HG03025 (cell line): Measurements from ENCODE around the gene MLH1.
A peak's percentile ranks its signal among the peaks of the same experiment; 100 is the strongest.

Source experiments
- ATAC-seq: cut with Tn5 transposase; IDR thresholded peaks from one replicate; pipeline ENCODE4 v1.9.1; 2021; ENCODE audit warnings: mild to moderate bottlenecking, moderate library complexity; ENCODE audit not compliant: unreplicated experiment, low FRiP score

MLH1 gene

DNA sequence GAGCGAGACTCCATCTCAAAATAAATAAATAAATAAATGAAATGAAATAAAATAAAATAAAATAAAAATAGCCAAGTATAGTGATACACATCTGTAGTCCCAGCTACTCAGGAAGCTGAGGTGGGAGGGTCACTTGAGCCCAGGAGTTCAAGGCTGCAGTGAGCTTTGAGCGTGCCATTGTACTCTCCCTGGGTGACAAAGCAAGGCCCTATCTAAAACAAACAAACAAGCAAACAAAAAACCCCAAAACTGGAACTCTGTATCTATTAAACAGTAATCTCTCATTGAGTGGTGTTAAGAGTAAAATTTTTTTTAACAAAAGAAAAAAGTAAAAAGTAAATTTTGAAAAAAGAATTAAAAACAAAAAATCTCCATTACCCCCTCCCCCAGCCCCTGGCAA is 21.2 kb upstream of the MLH1 start:
- ATAC-seq: no peak

DNA sequence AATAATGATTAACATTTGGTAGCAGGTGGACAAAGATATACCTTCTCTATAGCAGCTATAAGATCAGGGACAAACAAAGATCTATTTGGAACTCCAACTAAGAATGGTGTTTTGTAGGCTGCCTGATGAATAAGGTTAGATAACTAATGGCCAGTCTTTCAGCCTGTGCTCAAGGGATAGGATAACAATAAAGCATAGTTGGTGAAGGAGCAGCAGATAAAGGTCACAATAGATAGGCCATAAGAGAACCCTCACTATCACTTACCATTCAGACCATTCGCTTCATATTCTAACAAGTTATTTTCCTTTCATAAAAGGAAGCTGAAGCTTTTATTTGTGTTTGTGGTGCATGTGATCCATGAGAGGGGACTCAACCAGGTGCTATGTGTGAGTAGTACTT is 20.2 kb upstream of the MLH1 start:
- ATAC-seq: no peak

DNA sequence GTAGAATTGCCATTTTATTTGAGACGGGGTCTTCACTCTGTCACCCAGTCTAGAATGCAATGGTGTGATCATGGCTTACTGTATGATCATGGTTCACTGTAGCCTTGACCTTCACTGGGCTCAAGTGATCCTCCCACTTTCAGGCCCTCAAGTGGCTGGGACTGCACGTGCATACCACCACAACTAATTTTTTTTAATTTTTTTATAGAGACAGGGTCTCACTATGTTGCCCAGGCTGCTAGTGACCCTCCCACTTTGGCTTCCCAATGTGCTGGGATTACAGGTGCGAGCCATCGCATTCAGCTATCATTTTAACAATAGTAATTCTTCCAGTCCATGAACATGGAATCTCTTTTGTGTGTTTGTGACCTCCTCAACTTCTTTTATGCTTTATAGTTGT is 12.3 kb upstream of the MLH1 start:
- ATAC-seq: no peak

DNA sequence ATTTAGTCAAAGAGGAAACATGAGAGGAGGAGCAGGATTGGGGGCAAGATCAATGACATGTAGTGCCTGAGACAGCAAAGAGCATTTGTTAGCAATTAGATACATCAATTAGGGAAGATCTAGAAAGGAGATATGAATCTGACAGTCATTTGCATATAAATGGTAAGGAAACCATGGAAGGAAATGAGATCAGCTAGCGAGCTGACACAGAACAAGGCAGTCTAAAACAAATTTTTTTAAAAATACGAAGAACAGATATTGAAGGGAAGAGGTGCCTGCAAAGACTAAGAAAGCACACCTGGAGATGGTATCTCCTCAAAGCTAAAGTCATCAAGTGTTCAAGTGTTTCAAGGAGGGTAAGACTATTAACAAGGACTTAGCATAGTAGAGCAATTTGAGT is 5.0 kb upstream of the MLH1 start:
- no peak for ATAC-seq

DNA sequence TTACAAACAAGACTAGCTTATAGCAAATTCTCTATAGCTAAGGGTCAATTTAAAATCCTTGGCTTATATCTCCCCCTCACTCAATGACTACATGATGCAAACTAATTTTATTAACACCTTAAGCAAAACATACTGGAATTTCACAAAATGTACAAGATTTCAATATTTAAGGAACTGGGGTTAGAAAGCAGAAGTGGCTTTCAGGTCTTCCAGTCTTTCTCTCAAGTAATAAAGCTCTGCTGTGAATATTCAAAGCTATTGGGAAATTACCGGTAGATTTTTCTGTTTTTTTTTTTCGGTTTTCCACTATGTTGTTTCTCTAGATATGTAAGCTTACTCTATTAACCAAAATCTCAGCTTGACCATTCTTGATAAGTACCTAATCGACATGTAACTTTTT is 4.3 kb upstream of the MLH1 start:
- no peak for ATAC-seq

DNA sequence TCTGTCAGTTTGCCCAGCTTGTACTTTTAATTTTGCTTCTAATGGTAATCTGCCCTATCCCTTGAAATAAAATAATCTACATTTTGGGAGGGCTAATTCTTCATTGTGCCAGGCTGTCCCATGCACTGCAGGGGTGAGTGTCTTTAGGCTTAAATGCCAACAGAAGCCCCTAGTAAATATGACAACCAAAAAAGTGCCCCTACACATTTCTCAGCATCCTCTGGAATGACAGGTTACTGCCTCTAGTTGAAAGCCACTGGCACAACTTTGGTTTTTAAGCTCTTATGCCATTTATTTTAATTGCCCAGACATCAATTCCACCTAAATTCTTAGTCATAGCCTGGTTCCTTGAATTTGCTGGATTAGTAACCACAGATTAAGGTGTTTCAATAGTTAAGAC is 3.8 kb upstream of the MLH1 start:
- ATAC-seq: no peak

DNA sequence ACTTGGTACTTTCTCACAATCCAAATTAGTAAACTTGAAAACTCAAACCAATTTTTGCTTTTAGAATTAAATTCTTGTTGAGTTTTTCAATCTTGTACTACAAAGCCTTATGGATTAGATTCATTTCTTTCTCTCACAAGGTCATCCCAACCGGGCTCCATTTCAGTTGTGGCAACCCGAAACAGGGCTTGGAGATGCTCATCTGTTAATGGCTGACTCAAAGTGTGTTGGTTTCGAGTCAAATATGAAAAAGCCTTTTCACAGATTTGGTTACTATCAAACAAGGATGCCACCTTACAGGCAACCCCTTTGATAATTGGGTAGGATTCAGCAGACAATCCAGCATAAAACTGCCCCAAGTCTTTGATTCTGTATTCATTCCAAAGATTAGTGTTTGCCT is 2.2 kb upstream of the MLH1 start:
- no peak for ATAC-seq

DNA sequence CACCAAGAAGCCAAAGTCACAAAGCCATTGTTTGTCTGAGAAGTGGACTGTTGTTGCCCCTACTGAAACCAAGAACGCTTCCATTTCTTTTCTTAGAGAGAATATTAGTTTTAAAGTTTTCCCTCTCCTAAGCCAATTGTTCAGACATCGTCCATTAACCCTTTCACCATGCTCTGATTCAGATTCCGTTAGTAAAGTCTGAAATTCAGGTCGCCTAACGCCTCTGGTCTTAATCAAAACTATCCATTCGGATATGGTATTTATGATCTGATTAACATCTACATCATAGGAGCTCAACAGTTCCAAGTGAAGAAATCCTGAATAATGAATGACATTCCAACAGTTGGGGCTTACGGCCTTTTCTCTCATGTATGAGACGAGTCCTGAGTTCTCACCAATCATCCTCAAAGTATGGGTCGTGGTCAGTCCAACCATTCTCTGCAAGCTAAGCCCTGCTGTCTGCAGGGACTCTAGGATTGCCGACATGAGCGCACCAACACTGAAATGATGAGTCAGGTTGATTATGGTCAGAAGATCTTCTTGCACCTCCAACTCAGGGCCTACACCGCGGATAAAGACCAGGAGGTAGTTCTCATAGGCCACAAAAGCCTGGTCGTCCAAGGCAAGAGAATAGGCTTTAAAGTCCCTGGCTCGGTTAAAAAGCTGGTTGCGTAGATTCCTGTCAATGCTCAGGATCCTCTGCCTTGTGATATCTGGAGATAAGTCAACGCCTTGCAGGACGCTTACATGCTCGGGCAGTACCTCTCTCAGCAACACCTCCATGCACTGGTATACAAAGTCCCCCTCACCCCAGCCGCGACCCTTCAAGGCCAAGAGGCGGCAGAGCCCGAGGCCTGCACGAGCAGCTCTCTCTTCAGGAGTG is 1.2 kb upstream of the MLH1 start:
- ATAC-seq: no peak

DNA sequence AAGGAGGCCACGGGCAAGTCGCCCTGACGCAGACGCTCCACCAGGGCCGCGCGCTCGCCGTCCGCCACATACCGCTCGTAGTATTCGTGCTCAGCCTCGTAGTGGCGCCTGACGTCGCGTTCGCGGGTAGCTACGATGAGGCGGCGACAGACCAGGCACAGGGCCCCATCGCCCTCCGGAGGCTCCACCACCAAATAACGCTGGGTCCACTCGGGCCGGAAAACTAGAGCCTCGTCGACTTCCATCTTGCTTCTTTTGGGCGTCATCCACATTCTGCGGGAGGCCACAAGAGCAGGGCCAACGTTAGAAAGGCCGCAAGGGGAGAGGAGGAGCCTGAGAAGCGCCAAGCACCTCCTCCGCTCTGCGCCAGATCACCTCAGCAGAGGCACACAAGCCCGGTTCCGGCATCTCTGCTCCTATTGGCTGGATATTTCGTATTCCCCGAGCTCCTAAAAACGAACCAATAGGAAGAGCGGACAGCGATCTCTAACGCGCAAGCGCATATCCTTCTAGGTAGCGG is 452 bp upstream of the MLH1 start, which contains the start of gene EPM2AIP1:
TSS of gene EPM2AIP1 (minus strand) at position 326 of the 520 bp plus-strand sequence. CDS start at position 272, 54 bp downstream.
- ATAC-seq: peak; percentile 86

DNA sequence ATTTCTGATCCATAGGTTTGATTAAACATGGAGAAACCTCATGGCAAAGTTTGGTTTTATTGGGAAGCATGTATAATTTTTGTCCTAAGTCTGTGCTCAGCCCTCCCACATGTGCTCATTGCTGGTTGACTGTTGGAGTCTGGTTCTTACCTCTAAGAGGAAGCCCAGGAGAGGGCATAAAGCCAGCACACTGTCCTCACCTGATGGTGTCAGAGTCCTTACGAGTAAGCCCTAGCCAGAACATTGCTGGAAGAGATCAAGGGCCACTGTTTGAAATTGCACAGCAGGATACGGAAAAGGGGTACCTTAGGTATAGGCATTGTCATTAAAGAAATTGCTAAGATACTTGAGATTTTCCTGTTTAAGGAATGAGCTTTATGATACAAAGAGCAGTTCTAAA is 21.3 kb downstream of the MLH1 start:
- no peak for ATAC-seq

DNA sequence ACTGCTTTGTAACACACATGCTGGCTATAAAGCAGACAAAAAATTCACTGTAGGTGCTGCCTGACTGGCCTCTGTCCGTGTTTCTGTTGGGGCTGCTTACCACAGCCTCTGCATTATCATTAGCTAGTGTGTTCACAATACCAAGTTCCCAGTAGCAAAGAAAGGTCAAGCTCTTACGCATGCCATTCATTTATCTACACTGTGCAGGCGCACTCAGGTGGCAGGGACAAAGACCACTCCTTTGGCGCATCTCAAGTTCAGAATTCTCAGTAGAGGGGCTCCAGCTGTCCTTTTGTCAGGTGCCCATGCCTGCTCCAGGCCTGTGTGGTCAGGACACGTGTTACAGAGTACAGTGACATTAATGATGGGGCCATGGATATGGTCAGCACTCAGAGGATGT is 22.3 kb downstream of the MLH1 start:
- no peak for ATAC-seq

DNA sequence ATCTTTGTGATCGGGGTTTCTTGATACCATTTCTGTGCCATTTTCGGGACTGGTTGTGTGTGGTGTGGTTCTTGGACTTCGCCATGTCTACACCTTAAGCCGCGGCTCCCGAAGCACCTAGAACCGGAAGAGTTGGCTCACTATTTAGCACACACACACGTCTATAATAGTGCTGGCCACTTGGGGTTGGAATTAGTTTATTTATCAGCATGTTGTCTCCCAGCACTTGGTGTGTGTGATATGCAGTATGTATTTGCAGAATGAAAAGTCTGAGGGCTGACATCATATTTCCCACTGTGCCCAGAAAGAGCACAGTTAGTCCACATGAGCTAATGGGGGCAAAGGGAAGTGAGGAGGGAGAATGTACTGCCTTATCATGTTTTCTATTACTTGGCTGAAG is 23.6 kb downstream of the MLH1 start:
- no peak for ATAC-seq

DNA sequence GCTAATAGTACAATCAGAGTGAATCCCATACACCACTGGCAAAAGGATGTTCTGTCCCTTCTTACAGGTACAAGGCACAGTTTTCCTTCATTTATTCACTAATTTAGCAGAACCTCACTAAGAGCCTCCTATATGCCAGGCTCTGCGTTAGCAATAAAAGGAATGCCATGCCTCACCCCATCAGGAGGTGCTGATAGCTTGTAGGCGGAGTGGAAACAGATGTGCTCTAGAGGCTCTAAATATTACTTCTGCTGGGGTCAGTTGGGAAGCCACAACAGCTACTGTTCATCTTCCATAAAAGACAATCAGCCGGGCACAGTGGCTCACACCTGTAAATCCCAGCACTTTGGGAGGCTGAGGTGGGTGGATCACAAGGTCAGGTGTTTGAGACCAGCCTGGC is 24.4 kb downstream of the MLH1 start:
- ATAC-seq: no peak

DNA sequence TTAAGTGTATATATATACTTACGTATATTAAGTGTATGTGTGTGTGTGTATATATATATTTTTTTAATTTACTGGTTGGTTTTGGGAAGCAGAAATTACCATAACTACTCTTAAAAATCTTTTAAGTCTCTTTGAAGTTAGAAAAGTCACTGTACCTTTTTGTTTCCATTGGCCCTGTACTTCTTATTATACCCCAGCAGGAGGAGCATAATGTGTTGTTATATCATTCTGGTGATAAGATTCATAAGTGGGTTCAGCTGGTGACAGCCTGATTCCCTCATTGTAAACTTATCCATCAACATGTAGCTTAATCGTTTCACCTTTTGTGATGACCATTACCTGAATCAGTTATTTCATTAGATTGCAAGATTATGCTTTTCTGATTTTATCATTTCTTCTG is 30.8 kb downstream of the MLH1 start:
- no peak for ATAC-seq

DNA sequence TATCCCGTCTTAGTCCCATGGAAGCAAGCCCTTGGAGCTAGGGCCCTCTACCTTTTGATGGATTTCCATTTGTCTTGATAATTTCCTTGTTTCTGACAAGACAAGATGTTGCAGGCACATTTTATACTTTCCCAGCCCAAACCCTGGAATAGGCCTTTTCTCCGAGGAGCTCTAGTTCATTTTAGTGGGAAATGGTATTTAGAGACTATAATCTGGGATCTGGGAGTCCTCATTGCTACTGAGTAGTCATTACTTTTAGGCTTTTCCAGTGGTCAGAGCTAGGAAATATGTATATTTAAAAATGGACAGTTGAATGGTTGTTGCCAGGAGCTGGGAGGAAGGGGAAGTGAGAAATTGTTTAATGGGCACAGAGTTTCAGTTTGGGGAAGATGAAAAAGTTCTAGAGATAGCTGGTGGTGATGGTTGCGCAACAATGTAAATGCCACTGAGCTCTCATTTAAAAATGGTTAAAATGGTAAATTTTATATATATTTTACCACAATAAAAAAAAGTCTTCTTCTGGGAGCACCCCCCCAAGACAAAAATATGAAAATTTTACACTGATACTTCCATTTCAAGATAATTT is 31.6 kb downstream of the MLH1 start:
- no peak for ATAC-seq

DNA sequence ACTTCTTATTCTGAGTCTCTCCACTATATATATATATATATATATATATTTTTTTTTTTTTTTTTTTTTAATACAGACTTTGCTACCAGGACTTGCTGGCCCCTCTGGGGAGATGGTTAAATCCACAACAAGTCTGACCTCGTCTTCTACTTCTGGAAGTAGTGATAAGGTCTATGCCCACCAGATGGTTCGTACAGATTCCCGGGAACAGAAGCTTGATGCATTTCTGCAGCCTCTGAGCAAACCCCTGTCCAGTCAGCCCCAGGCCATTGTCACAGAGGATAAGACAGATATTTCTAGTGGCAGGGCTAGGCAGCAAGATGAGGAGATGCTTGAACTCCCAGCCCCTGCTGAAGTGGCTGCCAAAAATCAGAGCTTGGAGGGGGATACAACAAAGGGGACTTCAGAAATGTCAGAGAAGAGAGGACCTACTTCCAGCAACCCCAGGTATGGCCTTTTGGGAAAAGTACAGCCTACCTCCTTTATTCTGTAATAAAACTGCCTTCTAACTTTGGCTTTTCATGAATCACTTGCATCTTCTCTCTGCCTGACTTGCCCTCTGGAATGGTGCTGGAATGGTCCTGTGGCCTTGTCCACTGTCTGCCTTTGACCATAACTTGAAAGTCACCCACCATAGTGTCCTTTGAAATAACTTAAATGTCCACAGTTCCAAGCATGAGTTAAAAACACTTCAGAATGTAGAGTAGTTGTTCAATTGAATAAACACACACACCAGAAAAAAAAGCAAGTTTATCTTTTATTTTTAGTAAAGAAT is 32.4 kb downstream of the MLH1 start:
- no peak for ATAC-seq

DNA sequence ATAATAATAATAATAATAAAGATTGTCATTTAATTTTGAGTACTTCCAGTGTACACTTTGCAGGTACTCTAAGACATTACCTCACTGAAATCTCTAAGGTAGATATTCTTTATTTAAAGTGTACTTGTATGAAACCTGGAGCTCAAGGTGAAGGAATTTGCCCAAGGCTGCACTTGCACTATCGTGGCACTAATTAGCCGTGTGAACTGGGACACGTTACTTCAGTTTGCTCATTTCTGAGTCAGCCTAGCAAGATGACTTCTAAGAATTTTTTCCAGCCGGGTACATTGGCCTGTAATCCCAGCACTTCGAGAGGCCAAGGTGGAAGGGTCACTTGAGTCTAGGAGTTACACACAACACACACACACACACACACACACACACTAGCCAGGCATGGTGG is 33.5 kb downstream of the MLH1 start:
- no peak for ATAC-seq

DNA sequence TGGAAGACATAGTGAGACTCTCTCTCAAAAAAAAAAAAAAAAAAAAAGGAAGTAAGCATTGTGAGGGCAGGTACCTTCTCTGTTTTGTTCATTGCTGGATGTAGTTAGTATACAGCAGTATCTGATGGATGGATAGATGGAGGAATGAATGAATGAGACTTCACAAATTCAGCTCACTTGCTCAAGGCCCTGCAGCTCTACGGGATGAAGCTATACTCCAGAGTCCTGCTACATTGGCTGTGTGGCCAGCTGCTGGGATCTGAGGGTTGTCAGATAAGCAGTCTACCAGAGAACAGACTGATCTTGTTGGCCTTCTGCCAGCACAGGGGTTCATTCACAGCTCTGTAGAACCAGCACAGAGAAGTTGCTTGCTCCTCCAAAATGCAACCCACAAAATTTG is 35.0 kb downstream of the MLH1 start:
- no peak for ATAC-seq

DNA sequence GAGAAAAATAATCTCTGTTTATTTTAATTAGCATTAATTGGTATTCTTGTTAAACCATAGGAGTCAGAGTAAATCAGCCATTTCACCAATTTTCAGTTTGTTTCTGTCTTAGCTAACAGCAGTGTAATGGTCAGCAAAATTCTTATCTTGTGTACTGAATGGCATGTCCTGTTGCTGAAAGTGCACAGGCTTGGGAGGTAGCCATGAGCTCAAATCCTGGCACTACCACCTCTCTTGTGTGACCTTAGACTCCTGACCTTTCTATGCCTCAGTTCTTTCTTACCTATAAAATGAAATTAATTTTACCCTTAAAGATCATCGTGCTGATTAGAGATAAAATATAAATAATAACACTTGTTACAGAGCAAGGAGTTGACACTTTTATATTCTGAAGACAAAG is 35.8 kb downstream of the MLH1 start:
- ATAC-seq: no peak

DNA sequence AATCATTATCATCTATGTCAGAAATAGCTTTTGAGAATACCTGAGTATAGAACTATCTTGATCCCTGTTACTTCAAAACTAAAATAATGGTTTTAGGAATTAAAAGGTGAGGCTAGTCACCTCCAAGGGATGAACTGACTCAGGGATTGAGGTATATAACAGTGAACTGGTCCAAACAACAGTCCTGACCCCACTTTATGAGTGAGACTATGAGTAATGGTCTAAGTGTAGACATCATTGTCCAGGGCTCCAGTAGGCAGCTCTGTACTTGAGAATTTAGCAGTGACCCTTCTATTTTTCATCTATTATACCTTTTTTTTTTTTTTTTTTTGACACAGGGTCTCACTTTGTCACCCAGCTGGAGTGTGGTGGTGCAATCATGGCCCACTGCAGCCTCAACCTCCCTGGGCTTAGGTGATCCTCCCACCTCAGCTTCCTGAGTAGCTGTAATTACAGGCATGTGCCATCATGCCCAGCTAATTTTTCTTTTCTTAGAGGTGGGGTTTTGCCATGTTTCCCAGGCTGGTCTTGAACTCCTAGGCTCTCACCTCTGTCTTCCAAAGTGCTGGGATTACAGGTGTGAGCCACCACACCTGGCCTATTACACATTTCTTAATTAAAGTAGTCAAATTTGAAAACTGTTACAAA is 36.3 kb downstream of the MLH1 start:
- ATAC-seq: no peak

DNA sequence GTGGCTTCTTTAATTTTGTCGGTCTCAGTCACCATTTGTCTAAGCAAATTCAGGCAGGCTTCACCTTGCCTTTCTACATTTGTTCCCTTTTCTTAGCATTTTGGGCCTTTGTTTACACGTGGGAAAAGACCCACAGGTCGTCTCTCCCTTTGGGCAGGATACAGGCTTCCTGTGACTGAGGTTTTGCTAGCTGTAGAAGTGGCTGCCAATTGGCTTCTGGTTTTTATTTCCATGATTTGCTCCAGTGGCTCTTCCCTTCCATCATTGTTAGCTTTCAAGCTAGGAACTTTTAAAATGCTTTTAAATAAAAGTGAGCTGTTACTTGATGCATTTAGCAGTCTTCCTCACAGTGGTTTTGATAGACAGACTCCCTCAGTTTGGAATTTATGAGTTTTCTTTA is 37.3 kb downstream of the MLH1 start:
- ATAC-seq: no peak
